HEK293 (cell line): ENCODE data around the gene MEF2C.

Experiments
- CTCF ChIA-PET: fragments of 350-600 bp; formaldehyde crosslinking; extraction: SDS; loops from one replicate; lab custom pipeline; 2021; ENCODE audit warnings: antibody characterized with exemption; lab: Yijun Ruan, JAX
- POLR2A ChIA-PET: fragments of 300-600 bp; formaldehyde crosslinking; extraction: SDS; loops from one replicate; lab custom pipeline; 2020; ENCODE audit warnings: antibody characterized with exemption, inconsistent platforms; lab: Yijun Ruan, JAX
- H3K27ac ChIP-seq: fragments of 200-500 bp; sonication (Bioruptor generic); 2 replicates; pipeline ENCODE4 v1.5.1; 2014; ENCODE audit warnings: low read depth, low read length, control low read depth, inconsistent platforms; ENCODE audit errors: extremely low read depth
- H3K36me3 ChIP-seq, 2 experiments: fragments of 200-500 bp in 1 of 2; sonication (Bioruptor generic) in 1 of 2; 1 replicate in 1 of 2; 2 replicates in 1 of 2; pipeline ENCODE4 v1.5.1; 2014 to 2017; ENCODE audit warnings: inconsistent platforms in 2 of 2, low read length in 2 of 2; ENCODE audit not compliant: control insufficient read depth in 2 of 2, insufficient read depth in 1 of 2
- H3K4me1 ChIP-seq: fragments of 200-500 bp; sonication (Bioruptor generic); 2 replicates; pipeline ENCODE4 v1.5.1; 2014; ENCODE audit warnings: mild to moderate bottlenecking, low read length, inconsistent platforms; ENCODE audit not compliant: control insufficient read depth, insufficient read depth
- H3K4me3 ChIP-seq: 2 replicates; pipeline ENCODE4 v1.5.1; 2011; ENCODE audit warnings: low read depth, mild to moderate bottlenecking, control low read depth, low read length, moderate library complexity
- H3K9me3 ChIP-seq: fragments of 200-500 bp; sonication (Bioruptor generic); 2 replicates; pipeline ENCODE4 v1.5.1; 2014; ENCODE audit warnings: low read depth, low read length, inconsistent platforms; ENCODE audit not compliant: control insufficient read depth, insufficient read depth
- GLI4 ChIP-seq: fragments of 450-650 bp; formaldehyde crosslinking; IDR thresholded peaks from 2 replicates; pipeline ENCODE4 v1.5.1; 2016; ENCODE audit warnings: missing biosample characterization, missing genetic modification characterization
- PRDM1 ChIP-seq: fragments of 450-650 bp; formaldehyde crosslinking; IDR thresholded peaks from 2 replicates; pipeline ENCODE4; 2016; ENCODE audit warnings: missing biosample characterization, missing genetic modification characterization
- TCF7L2 ChIP-seq: IDR thresholded peaks from 2 replicates; pipeline ENCODE4 v1.6.1; 2011; ENCODE audit warnings: low read depth, mild to moderate bottlenecking, inconsistent platforms, low read length, moderate library complexity, borderline replicate concordance
- ZEB2 ChIP-seq: fragments of 450-650 bp; formaldehyde crosslinking; IDR thresholded peaks from 2 replicates; pipeline ENCODE4 v1.5.1; 2016; ENCODE audit warnings: missing biosample characterization, missing genetic modification characterization
- ZFP69B ChIP-seq: fragments of 450-650 bp; formaldehyde crosslinking; IDR thresholded peaks from 2 replicates; pipeline ENCODE4 v1.5.1; 2016; ENCODE audit warnings: missing biosample characterization, missing genetic modification characterization
- ZNF114 ChIP-seq: fragments of 450-650 bp; formaldehyde crosslinking; IDR thresholded peaks from 2 replicates; pipeline ENCODE4 v1.5.0; 2017; ENCODE audit warnings: missing biosample characterization, missing genetic modification characterization
- ZNF16 ChIP-seq: fragments of 450-650 bp; formaldehyde crosslinking; IDR thresholded peaks from 2 replicates; pipeline ENCODE4 v1.5.1; 2016; ENCODE audit warnings: low read depth, missing biosample characterization, missing genetic modification characterization
- ZNF248 ChIP-seq: fragments of 450-650 bp; formaldehyde crosslinking; IDR thresholded peaks from 2 replicates; pipeline ENCODE4 v1.5.1; 2017; ENCODE audit warnings: missing biosample characterization, missing genetic modification characterization
- ZNF266 ChIP-seq: fragments of 450-650 bp; formaldehyde crosslinking; IDR thresholded peaks from 2 replicates; pipeline ENCODE4 v1.5.1; 2016; ENCODE audit warnings: missing biosample characterization, missing genetic modification characterization, low read depth
- ZNF560 ChIP-seq: fragments of 450-650 bp; formaldehyde crosslinking; IDR thresholded peaks from 2 replicates; pipeline ENCODE4 v1.5.1; 2017; ENCODE audit warnings: missing biosample characterization, missing genetic modification characterization, borderline replicate concordance
- ZNF585B ChIP-seq: fragments of 450-650 bp; formaldehyde crosslinking; IDR thresholded peaks from 2 replicates; pipeline ENCODE4 v1.5.1; 2016; ENCODE audit warnings: missing biosample characterization, missing genetic modification characterization
- ZNF658 ChIP-seq: fragments of 450-650 bp; formaldehyde crosslinking; IDR thresholded peaks from 2 replicates; pipeline ENCODE4; 2016; ENCODE audit warnings: missing biosample characterization, missing genetic modification characterization
- ZNF677 ChIP-seq: fragments of 450-650 bp; IDR thresholded peaks from 2 replicates; pipeline ENCODE4 v1.5.0; 2018; ENCODE audit warnings: missing biosample characterization, mild to moderate bottlenecking, missing genetic modification characterization, moderate library complexity
- ZNF792 ChIP-seq: fragments of 450-650 bp; formaldehyde crosslinking; IDR thresholded peaks from 2 replicates; pipeline ENCODE4 v1.5.1; 2016; ENCODE audit warnings: missing biosample characterization, missing genetic modification characterization
- TF ChIP-seq, protein P1 (sequence below): fragments of 450-650 bp; formaldehyde crosslinking; IDR thresholded peaks from 2 replicates; pipeline ENCODE4 v1.5.1; 2016; ENCODE audit warnings: missing biosample characterization, missing genetic modification characterization

MEF2C gene

DNA sequence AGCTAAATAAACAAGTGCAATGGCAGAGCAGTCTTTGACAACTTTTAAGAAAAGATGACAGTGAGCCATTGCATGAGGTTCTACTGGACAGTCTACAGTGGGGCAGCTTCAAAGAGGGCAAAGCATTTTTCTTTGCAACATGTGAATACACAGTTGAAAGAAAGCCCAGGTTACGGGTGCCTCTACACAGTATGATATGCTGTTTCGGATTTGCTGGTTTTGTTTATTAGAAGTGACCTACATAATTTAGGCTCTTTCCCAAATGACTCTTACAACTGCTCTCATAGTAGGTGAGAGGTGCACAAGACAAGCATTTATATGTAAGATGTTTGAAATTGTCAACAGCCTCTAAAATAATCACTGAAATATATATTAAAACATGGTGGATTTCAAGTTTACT is 62.4 kb downstream of the MEF2C start:
- Histone ChIP-seq H3K4me3 (no peak overlapping the region), H3K36me3 (no peaks in the 10 kb centered on the region), H3K27ac (no peak overlapping the region), H3K4me1 (peaks cover 13% of the 10 kb centered on the region), H3K9me3 (no peaks in the 10 kb centered on the region)
- POLR2A ChIA-PET, result no interaction called here
- TF ChIP-seq TCF7L2, result no peak
- no peak for TF ChIP-seq ZNF16 (tag by site-specific recombination)
- TF ChIP-seq ZFP69B, result no peak
- no peak for TF ChIP-seq ZNF585B (tag by site-specific recombination)
- TF ChIP-seq, protein P1, sequence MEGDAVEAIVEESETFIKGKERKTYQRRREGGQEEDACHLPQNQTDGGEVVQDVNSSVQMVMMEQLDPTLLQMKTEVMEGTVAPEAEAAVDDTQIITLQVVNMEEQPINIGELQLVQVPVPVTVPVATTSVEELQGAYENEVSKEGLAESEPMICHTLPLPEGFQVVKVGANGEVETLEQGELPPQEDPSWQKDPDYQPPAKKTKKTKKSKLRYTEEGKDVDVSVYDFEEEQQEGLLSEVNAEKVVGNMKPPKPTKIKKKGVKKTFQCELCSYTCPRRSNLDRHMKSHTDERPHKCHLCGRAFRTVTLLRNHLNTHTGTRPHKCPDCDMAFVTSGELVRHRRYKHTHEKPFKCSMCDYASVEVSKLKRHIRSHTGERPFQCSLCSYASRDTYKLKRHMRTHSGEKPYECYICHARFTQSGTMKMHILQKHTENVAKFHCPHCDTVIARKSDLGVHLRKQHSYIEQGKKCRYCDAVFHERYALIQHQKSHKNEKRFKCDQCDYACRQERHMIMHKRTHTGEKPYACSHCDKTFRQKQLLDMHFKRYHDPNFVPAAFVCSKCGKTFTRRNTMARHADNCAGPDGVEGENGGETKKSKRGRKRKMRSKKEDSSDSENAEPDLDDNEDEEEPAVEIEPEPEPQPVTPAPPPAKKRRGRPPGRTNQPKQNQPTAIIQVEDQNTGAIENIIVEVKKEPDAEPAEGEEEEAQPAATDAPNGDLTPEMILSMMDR (tag by site-specific recombination), result no peak
- CTCF ChIA-PET, result interaction anchor here (0.6 to 3.8 kb wide), 3 partner anchors 9 to 91 kb away, joined by 3 to 18 read pairs (median 13); no protein-coding TSS in a partner anchor

DNA sequence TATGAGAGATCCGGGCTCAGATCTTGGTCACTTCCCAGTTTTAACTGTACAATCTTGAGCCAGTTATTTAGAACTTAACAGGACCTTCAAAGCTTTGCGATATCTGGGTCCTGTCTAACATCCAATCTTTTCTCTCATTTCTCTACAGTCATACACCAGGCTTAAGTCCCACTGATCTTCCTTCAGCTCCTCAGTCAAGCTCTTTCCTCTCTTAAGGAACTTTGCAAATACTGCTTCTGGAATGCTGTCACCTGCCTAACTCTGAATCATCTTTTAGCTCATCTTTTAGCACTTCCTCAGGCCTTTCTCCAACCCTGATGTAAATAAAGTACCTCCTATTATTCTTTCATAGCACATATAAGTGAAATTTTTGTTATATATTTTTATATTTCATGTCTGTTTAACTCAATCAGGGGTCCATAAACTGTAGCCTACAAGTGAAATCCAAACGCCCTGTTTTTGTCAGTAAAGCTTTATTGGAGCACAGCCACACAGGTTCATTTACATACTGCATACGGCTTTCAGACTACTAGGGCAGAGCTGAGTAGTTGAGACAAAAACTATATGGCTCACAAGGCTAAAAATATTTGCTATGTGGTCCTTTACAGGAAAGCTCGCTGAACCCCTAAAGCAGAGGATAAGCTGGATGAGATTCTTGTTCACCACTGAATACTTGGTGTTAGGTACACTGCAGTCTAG is 63.5 kb downstream of the MEF2C start:
- peaks cover 4% of the 10 kb centered on the region for H3K4me1 ChIP-seq

DNA sequence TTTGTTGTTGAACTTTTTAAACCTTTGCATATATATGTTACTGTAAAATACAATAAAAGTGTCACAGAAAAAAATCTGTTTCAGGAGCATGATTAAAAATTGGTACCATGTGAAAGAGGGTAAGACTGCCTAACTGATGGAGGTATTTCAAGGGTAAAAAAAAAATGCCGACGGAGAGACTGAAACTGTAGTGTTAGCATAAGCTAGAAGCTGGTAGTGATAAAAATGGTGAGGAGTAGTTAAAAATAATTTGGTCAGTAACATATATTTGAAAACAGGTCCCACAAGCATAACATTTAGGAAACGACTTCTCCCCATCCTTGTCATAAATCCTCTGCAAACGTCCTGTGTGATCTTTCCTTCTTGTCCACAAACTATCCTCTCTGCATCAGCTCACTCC is 64.7 kb downstream of the MEF2C start:
- TF ChIP-seq PRDM1 (tag by site-specific recombination) (no peak), ZNF560 (no peak), GLI4 (tag by site-specific recombination) (no peak), ZNF677 (tag by site-specific recombination) (no peak)
- no peak overlapping the region for H3K4me3 ChIP-seq
- H3K4me1 ChIP-seq, result peaks cover 8% of the 10 kb centered on the region; the same call in 1 of the 2 replicates
- POLR2A ChIA-PET, result no interaction called here
- CTCF ChIA-PET, result interaction anchor here (3.8 kb wide), 1 partner anchor 89 kb away, joined by 18 read pairs; no protein-coding TSS in a partner anchor
- no peaks in the 10 kb centered on the region for H3K36me3 ChIP-seq
- H3K9me3 ChIP-seq, result no peaks in the 10 kb centered on the region
- H3K27ac ChIP-seq, result no peak overlapping the region

More for the DNA sequence above, 63.5 kb downstream of the MEF2C start:
- Histone ChIP-seq H3K36me3 (no peaks in the 10 kb centered on the region), H3K4me3 (no peak overlapping the region), H3K27ac (no peak overlapping the region), H3K9me3 (no peaks in the 10 kb centered on the region)
- CTCF ChIA-PET, result interaction anchor here (3.7 to 3.8 kb wide), 2 partner anchors 10 to 90 kb away, joined by 13 to 18 read pairs; no protein-coding TSS in a partner anchor
- TF ChIP-seq ZNF792 (no peak), ZNF658 (tag by site-specific recombination) (no peak), ZEB2 (tag by site-specific recombination) (no peak), ZNF114 (tag by site-specific recombination) (no peak), ZNF266 (tag by site-specific recombination) (no peak), ZNF248 (no peak)
- TF ChIP-seq, protein P1 (tag by site-specific recombination), result no peak
- TF ChIP-seq, all 188 proteins: peak for 0
- POLR2A ChIA-PET, result no interaction called here
